Astrocyte of the spinal cord (primary cell): ENCODE results near the gene FBLIM1.

Source experiments
- DNase-seq: peaks from one replicate; pipeline ENCODE4 v3.0.0; 2011; ENCODE audit warnings: low read depth, low spot score
- H3K4me3 ChIP-seq: 2 replicates; pipeline ENCODE4 v1.5.1; 2011; ENCODE audit warnings: low read depth, mild to moderate bottlenecking, low read length, moderate library complexity
- CTCF ChIP-seq: IDR thresholded peaks from 2 replicates; pipeline ENCODE4 v1.5.1; 2012; ENCODE audit warnings: low read depth, mild to moderate bottlenecking, low read length, inconsistent platforms
- in situ Hi-C: cut with HindIII; loops from 2 replicates; pipeline ENCODE4 v1.10.0; 2017; ENCODE audit warnings: low sequenced_read_pairs

The FBLIM1 gene

GRCh38 chr1:15726508-15726907 is 32.1 kb upstream of the FBLIM1 start:
- no peak overlapping the region for H3K4me3 ChIP-seq
- in situ Hi-C loops: no loop called here
- TF ChIP-seq CTCF: no peak
- DNase-seq: no peak

GRCh38 chr1:15727021-15727420 is 31.6 kb upstream of the FBLIM1 start:
- in situ Hi-C loops: no loop called here
- no peak for DNase-seq
- no peak overlapping the region for H3K4me3 ChIP-seq
- TF ChIP-seq CTCF: no peak

GRCh38 chr1:15727424-15727823 is 31.2 kb upstream of the FBLIM1 start:
- no peak overlapping the region for H3K4me3 ChIP-seq
- no peak for TF ChIP-seq CTCF
- no peak for DNase-seq
- in situ Hi-C loops: no loop called here

- in situ Hi-C loops: no loop called here
- TF ChIP-seq CTCF: no peak
- H3K4me3 ChIP-seq: no peak overlapping the region
- no peak for DNase-seq
Observed at GRCh38 chr1:15727866-15728534, 30.6 kb upstream of the FBLIM1 start.

GRCh38 chr1:15728937-15729657 is 29.5 kb upstream of the FBLIM1 start:
- no peak for DNase-seq
- in situ Hi-C loops: no loop called here

GRCh38 chr1:15730423-15730822 is 28.2 kb upstream of the FBLIM1 start:
- in situ Hi-C loops: no loop called here
- no peak overlapping the region for H3K4me3 ChIP-seq
- DNase-seq: no peak
- no peak for TF ChIP-seq CTCF

More at GRCh38 chr1:15728937-15729657, 29.5 kb upstream of the FBLIM1 start:
- H3K4me3 ChIP-seq: no peak overlapping the region
- no peak for TF ChIP-seq CTCF
